Uterus (tissue), 4 donors: ENCODE results near the gene KRTAP1-1. TPM values are rescaled to one million over a fixed set of nuclear protein-coding genes. Genes with fewer than 3 reads are reported as not detected.
"Not testable (repeated sequence)": the region's sequence is repeated elsewhere in the genome, so short reads cannot be mapped to it uniquely, and the experiment has no call there.

Source experiments
- DNase-seq, 2 donors: peaks; one replicate each; pipeline ENCODE4 v3.0.0-alpha.2; 2019 to 2020
- H3K27ac ChIP-seq, 2 donors: fragments of 200-600 bp; sonication (generic); 1 replicate in 1 of 2; 2 replicates in 1 of 2; pipeline ENCODE4 v1.5.1; 2016 to 2018
- H3K27me3 ChIP-seq, 2 donors: fragments of 200-600 bp; sonication (generic); one replicate each; pipeline ENCODE4 v1.5.1; 2018 to 2019; ENCODE audit warnings: control low read depth in 1 of 2
- H3K36me3 ChIP-seq, 2 donors: fragments of 200-600 bp; sonication (generic); one replicate each; pipeline ENCODE4 v1.5.1; 2019; ENCODE audit warnings: control low read depth in 1 of 2
- H3K4me1 ChIP-seq, 2 donors: fragments of 200-600 bp; sonication (generic); one replicate each; pipeline ENCODE4 v1.5.1; 2018 to 2019; ENCODE audit warnings: control low read depth in 1 of 2
- H3K4me3 ChIP-seq, 2 donors: fragments of 200-600 bp; sonication (generic); 1 replicate in 1 of 2; 2 replicates in 1 of 2; pipeline ENCODE4 v1.5.1; 2018 to 2019; ENCODE audit warnings: mild to moderate bottlenecking in 1 of 2
- H3K9me3 ChIP-seq, 2 donors: fragments of 200-600 bp; sonication (generic); one replicate each; pipeline ENCODE4 v1.5.1; 2019; ENCODE audit warnings: control low read depth in 1 of 2
- CTCF ChIP-seq, 4 experiments: fragments of 200-600 bp in 2 of 4; fragments of 450-650 bp in 2 of 4; sonication (generic) in 2 of 4; IDR thresholded peaks; one replicate each; pipeline ENCODE4 v1.5.1; 2016 to 2019; ENCODE audit warnings: antibody characterized with exemption in 4 of 4, mild to moderate bottlenecking in 2 of 4, moderate library complexity in 1 of 4
- POLR2A ChIP-seq, 2 donors: fragments of 450-650 bp; IDR thresholded peaks; one replicate each; pipeline ENCODE4 v1.6.1; 2016; ENCODE audit warnings: antibody characterized with exemption in 2 of 2, mild to moderate bottlenecking in 1 of 2, moderate library complexity in 1 of 2
- intact Hi-C: fragments of 100-400 bp; cut with DNase I; formaldehyde crosslinking; loops from one replicate; pipeline ENCODE4 v1.15.1; 2023; ENCODE audit warnings: low total_unique reads
- total RNA-seq, 4 donors: library from RNA; depleted of rRNA in 3 of 4; stranded (reverse); fragments of >200 nt in 3 of 4; gene quantifications; one replicate each; pipeline versions ENCODE4 v1.1.0 to v1.2.4, GENCODE V29; 2014 to 2023
- donor health status: DM: yes; HTN: yes; CAD: no.

KRTAP1-1 gene
- total RNA-seq, 4 donors from 2014 or later = not detected

GRCh38 chr17:41004397-41004796 lies 36.9 kb downstream of the KRTAP1-1 start:
- TF ChIP-seq CTCF (IDR thresholded peaks at IDR 0.05) (no peak), POLR2A (IDR thresholded peaks at IDR 0.05) (no peak)
- no peak for DNase-seq
- H3K4me1 ChIP-seq = no peaks in the 10 kb centered on the region
- H3K27me3 ChIP-seq = no peaks in the 10 kb centered on the region
- intact Hi-C loops = no loop called here
- H3K27ac ChIP-seq = no peak overlapping the region
- H3K36me3 ChIP-seq = no peaks in the 10 kb centered on the region
- H3K9me3 ChIP-seq = no peaks in the 10 kb centered on the region
- no peak overlapping the region for H3K4me3 ChIP-seq

- Histone ChIP-seq H3K27me3 (no peaks in the 10 kb centered on the region), H3K27ac (no peak overlapping the region), H3K36me3 (no peaks in the 10 kb centered on the region), H3K4me3 (no peak overlapping the region), H3K4me1 (no peaks in the 10 kb centered on the region), H3K9me3 (no peaks in the 10 kb centered on the region)
- no peak for TF ChIP-seq POLR2A (IDR thresholded peaks at IDR 0.05)
- TF ChIP-seq CTCF (IDR thresholded peaks at IDR 0.05) = no peak
- intact Hi-C loops = no loop called here
- no peak for DNase-seq
These were observed 37.3 kb downstream of the KRTAP1-1 start for GRCh38 chr17:41003926-41004325.

GRCh38 chr17:41002814-41003213 lies 38.4 kb downstream of the KRTAP1-1 start:
- Histone ChIP-seq H3K36me3 (no peaks in the 10 kb centered on the region), H3K9me3 (no peaks in the 10 kb centered on the region), H3K4me3 (no peak overlapping the region), H3K4me1 (no peaks in the 10 kb centered on the region), H3K27ac (no peak overlapping the region), H3K27me3 (no peaks in the 10 kb centered on the region)
- intact Hi-C loops = no loop called here
- DNase-seq = no peak
- TF ChIP-seq POLR2A (IDR thresholded peaks at IDR 0.05) (no peak), CTCF (IDR thresholded peaks at IDR 0.05) (no peak)

- H3K9me3 ChIP-seq = no peaks in the 10 kb centered on the region
- no peaks in the 10 kb centered on the region for H3K4me1 ChIP-seq
- H3K27ac ChIP-seq = no peak overlapping the region
- no peak overlapping the region for H3K4me3 ChIP-seq
- no peaks in the 10 kb centered on the region for H3K36me3 ChIP-seq
- intact Hi-C loops = no loop called here
- no peak for DNase-seq
- TF ChIP-seq CTCF (IDR thresholded peaks at IDR 0.05) = no peak
- no peak for TF ChIP-seq POLR2A (IDR thresholded peaks at IDR 0.05)
- H3K27me3 ChIP-seq = no peaks in the 10 kb centered on the region
These were observed 39.5 kb downstream of the KRTAP1-1 start for GRCh38 chr17:41001795-41002194.

GRCh38 chr17:40999563-40999962 lies 41.7 kb downstream of the KRTAP1-1 start, which contains the start of gene KRTAP3-2:
TSS of gene KRTAP3-2 (minus strand) at chr17:40999906. CDS start at chr17:40999853, 53 bp downstream.
- H3K27me3 ChIP-seq, intact Hi-C loops, H3K9me3 ChIP-seq, H3K4me3 ChIP-seq, DNase-seq, H3K27ac ChIP-seq, H3K36me3 ChIP-seq, H3K4me1 ChIP-seq: not testable (repeated sequence)

GRCh38 chr17:40997361-40997760 lies 43.9 kb downstream of the KRTAP1-1 start:
- Histone ChIP-seq H3K27me3 (no peaks in the 10 kb centered on the region), H3K27ac (no peak overlapping the region), H3K36me3 (no peaks in the 10 kb centered on the region), H3K9me3 (no peaks in the 10 kb centered on the region), H3K4me1 (no peaks in the 10 kb centered on the region), H3K4me3 (no peak overlapping the region)
- intact Hi-C loops = no loop called here
- TF ChIP-seq POLR2A (IDR thresholded peaks at IDR 0.05) = no peak
- no peak for DNase-seq
